ENCODE data around the gene GTF2IRD1. TPM values are rescaled to one million over a fixed set of nuclear protein-coding genes. Genes with fewer than 3 reads are reported as not detected.

GTF2IRD1 gene
- total and polyA plus RNA-seq, 2 of the 13 experiments (the other 11 are each of a cell fraction or from before 2014, with no cell fraction given) = 16.5 to 26.7 TPM

- ATAC-seq (no peak), DNase-seq (ENCODE audit: low spot score) (no peak), FAIRE-seq (no peak)
- CTCF ChIA-PET (ENCODE audit: low intra/inter-chr PET ratio, low total read pairs) = no interaction called here
- Histone ChIP-seq H3K4me3 (replicated peaks in 1 of 3; ENCODE audit: insufficient read depth in 1 of 3, low read depth in 2 of 3, low read length in 3 of 3) (no peak overlapping the region), H3K27me3 (ENCODE audit: control insufficient read depth in 1 of 2, insufficient read depth in 2 of 2, low read length in 2 of 2) (no peaks in the 10 kb centered on the region), H4K20me1 (ENCODE audit: insufficient read depth, low read length) (no peaks in the 10 kb centered on the region), H3K36me3 (replicated peaks in 1 of 2; ENCODE audit: control insufficient read depth in 1 of 2, insufficient read depth in 2 of 2, low read length in 2 of 2) (no peaks in the 10 kb centered on the region), H3K9ac (ENCODE audit: insufficient read depth, low read depth, low read length) (no peak overlapping the region), H3K79me2 (ENCODE audit: insufficient read depth, low read length) (no peaks in the 10 kb centered on the region), H3K4me2 (ENCODE audit: low read depth, low read length) (no peak overlapping the region), H3K9me3 (ENCODE audit: low read length) (no peaks in the 10 kb centered on the region), H2AFZ (ENCODE audit: low read length) (no peak overlapping the region), H3K4me1 (ENCODE audit: insufficient read depth, low read length) (peaks cover 29% of the 10 kb centered on the region), H3K27ac (ENCODE audit: extremely low read length, insufficient read depth, low read length) (no peak overlapping the region)
- TF ChIP-seq ZNF121 (CRISPR knock-in tag; IDR thresholded peaks at IDR 0.05) (peak; percentile 76), ZNF770 (CRISPR knock-in tag; IDR thresholded peaks at IDR 0.05) (peak; percentile 66), ZNF792 (CRISPR knock-in tag; IDR thresholded peaks at IDR 0.05) (no peak)
- intact Hi-C loops (cut with micrococcal nuclease; ENCODE audit: unreplicated experiment) = no loop called here
- in situ Hi-C loops (cut with HindIII; ENCODE audit: extremely low pct_ligation_motif_present, low pct_unique_long_range_greater_than_20kb) = no loop called here
- WGBS (ENCODE audit: low lambda C conversion rate) = 95% methylated on average over 5 of the region's 5 CpGs
- POLR2A ChIA-PET = interaction anchor here (0.6 kb wide), 1 partner anchor 17 kb away, joined by 3 read pairs; no protein-coding TSS in a partner anchor
- no TSS peak for BruUV-seq (replicated peaks)
Observed at GRCh38 chr7:74622228-74622749, 168.6 kb downstream of the GTF2IRD1 start.

- TF ChIP-seq POLR2AphosphoS5 (IDR thresholded peaks at IDR 0.05; ENCODE audit: low read depth, low read length) (no peak), GZF1 (CRISPR knock-in tag; IDR thresholded peaks at IDR 0.05) (peak; percentile 98)
- DNase-seq (ENCODE audit: low spot score) = no peak
- H3K9ac ChIP-seq (ENCODE audit: insufficient read depth, low read depth, low read length) = no peak overlapping the region
- peaks cover 34% of the 10 kb centered on the region for H3K4me1 ChIP-seq (ENCODE audit: insufficient read depth, low read length)
- WGBS (ENCODE audit: low lambda C conversion rate) = 87% methylated on average over 9 of the region's 9 CpGs
- intact Hi-C loops (cut with micrococcal nuclease; ENCODE audit: unreplicated experiment) = no loop called here
- no peak overlapping the region for H3K27ac ChIP-seq (ENCODE audit: extremely low read length, insufficient read depth, low read length)
- no peaks in the 10 kb centered on the region for H3K27me3 ChIP-seq (ENCODE audit: control insufficient read depth in 1 of 2, insufficient read depth in 2 of 2, low read length in 2 of 2)
- FAIRE-seq = no peak
- ATAC-seq = no peak
- in situ Hi-C loops (cut with HindIII; ENCODE audit: extremely low pct_ligation_motif_present, low pct_unique_long_range_greater_than_20kb) = no loop called here
- H2AFZ ChIP-seq (ENCODE audit: low read length) = no peak overlapping the region
- H3K79me2 ChIP-seq (ENCODE audit: insufficient read depth, low read length) = no peaks in the 10 kb centered on the region
- CTCF ChIA-PET (ENCODE audit: low intra/inter-chr PET ratio, low total read pairs) = no interaction called here
- BruUV-seq (replicated peaks) = no TSS peak
- H4K20me1 ChIP-seq (ENCODE audit: insufficient read depth, low read length) = no peaks in the 10 kb centered on the region
- H3K9me3 ChIP-seq (ENCODE audit: low read length) = no peaks in the 10 kb centered on the region
- H3K4me3 ChIP-seq (replicated peaks in 1 of 3; ENCODE audit: insufficient read depth in 1 of 3, low read depth in 2 of 3, low read length in 3 of 3) = no peak overlapping the region
- POLR2A ChIA-PET = no interaction called here
- no peak overlapping the region for H3K4me2 ChIP-seq (ENCODE audit: low read depth, low read length)
- H3K36me3 ChIP-seq (replicated peaks in 1 of 2; ENCODE audit: control insufficient read depth in 1 of 2, insufficient read depth in 2 of 2, low read length in 2 of 2) = no peaks in the 10 kb centered on the region
Observed at GRCh38 chr7:74623135-74623534, 169.4 kb downstream of the GTF2IRD1 start.
